IPS DF 6.9 (cell line): ENCODE results near the gene INKA2.
A peak's percentile ranks its signal among the peaks of the same experiment; 100 is the strongest.

Experiments used
- DNase-seq: peaks from one replicate; pipeline ENCODE4 v3.0.0-alpha.2; 2013; ENCODE audit warnings: low read depth, low spot score
- H3K27ac ChIP-seq: one replicate; pipeline ENCODE4 v1.5.1; 2013; ENCODE audit warnings: low read length, control low read depth
- H3K27me3 ChIP-seq: 2 replicates; pipeline ENCODE4 v1.6.1; 2013; ENCODE audit warnings: mild to moderate bottlenecking, low read length; ENCODE audit not compliant: control insufficient read depth, insufficient read depth
- H3K36me3 ChIP-seq: 2 replicates; pipeline ENCODE4 v1.6.1; 2013; ENCODE audit warnings: low read length; ENCODE audit not compliant: control insufficient read depth, insufficient read depth
- H3K4me1 ChIP-seq: 2 replicates; pipeline ENCODE4 v1.6.1; 2013; ENCODE audit warnings: low read length; ENCODE audit not compliant: control insufficient read depth, insufficient read depth
- H3K4me3 ChIP-seq: 2 replicates; pipeline ENCODE4 v1.5.1; 2013; ENCODE audit warnings: mild to moderate bottlenecking, low read length
- H3K9me3 ChIP-seq: 2 replicates; pipeline ENCODE4 v1.6.1; 2013; ENCODE audit warnings: low read length, inconsistent platforms; ENCODE audit not compliant: control insufficient read depth, insufficient read depth
- WGBS: extraction: QIAGEN DNeasy Blood & Tissue Kit; methylation state at CpG from one replicate; pipeline ENCODE4 v1.1.7; 2013; ENCODE audit warnings: mixed read lengths, missing lambda C conversion rate; ENCODE audit not compliant: insufficient read length, insufficient coverage; 5-methylcytosine and 5-hydroxymethylcytosine counted together

INKA2 gene

GRCh38 chr1:111739194-111739924 is at the start of gene INKA2:
Gene INKA2, minus strand, starts transcription at chr1:111739395. Its CDS starts 153 bp downstream, at chr1:111739242.
- Histone ChIP-seq H3K9me3 (no peaks in the 10 kb centered on the region), H3K27ac (no peak within 1 kb of the TSS), H3K4me1 (peaks cover 12% of the 10 kb centered on the region), H3K36me3 (no peaks in the 10 kb centered on the region), H3K27me3 (no peaks in the 10 kb centered on the region), H3K4me3 (peak within 1 kb of the TSS; percentile 80)
- DNase-seq: peak; percentile 82
- no CpG with 5 or more reads among the region's 59 CpGs for WGBS

- Histone ChIP-seq H3K36me3 (no peaks in the 10 kb centered on the region), H3K27me3 (no peaks in the 10 kb centered on the region), H3K4me1 (0 out of 2 replicates have a peak, but pooled peaks cover 2% of the 10 kb centered on the region), H3K9me3 (no peaks in the 10 kb centered on the region), H3K4me3 (no peak overlapping the region), H3K27ac (no peak overlapping the region)
- DNase-seq: no peak
- no CpG with 5 or more reads among the region's 9 CpGs for WGBS
Observed at GRCh38 chr1:111786669-111787207, 47.5 kb upstream of the INKA2 start.

- Histone ChIP-seq H3K27ac (no peak overlapping the region), H3K4me3 (no peak overlapping the region), H3K27me3 (no peaks in the 10 kb centered on the region), H3K4me1 (0 out of 2 replicates have a peak, but pooled peaks cover 2% of the 10 kb centered on the region), H3K9me3 (no peaks in the 10 kb centered on the region), H3K36me3 (no peaks in the 10 kb centered on the region)
- no CpG with 5 or more reads among the region's 4 CpGs for WGBS
- DNase-seq: no peak
Observed at GRCh38 chr1:111784273-111784901, 45.2 kb upstream of the INKA2 start.

DNA sequence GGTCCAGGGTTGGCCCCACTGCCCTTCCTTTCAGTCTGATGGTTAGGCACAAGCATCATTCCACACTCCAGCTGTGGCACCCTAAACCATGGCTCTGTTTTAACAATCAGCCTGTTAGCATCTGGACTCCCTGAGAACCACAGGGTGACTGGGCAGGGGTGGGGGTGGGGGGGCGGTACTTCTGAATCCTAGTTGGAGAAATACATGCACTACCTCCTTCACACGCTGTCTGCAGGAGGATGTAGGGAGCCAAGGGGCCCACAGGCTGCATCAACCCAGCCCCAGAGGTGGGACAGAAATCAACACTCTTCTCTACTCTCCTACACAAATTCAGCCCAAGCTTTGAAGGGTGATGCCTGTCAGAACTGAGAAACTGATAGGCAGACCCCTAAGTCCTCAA is 40.4 kb upstream of the INKA2 start:
- H3K4me1 ChIP-seq: peaks cover 2% of the 10 kb centered on the region; the same call in 1 of the 2 replicates
- no peak overlapping the region for H3K27ac ChIP-seq
- no peak overlapping the region for H3K4me3 ChIP-seq
- no peaks in the 10 kb centered on the region for H3K36me3 ChIP-seq
- no CpG with 5 or more reads among the region's 2 CpGs for WGBS
- DNase-seq: no peak
- no peaks in the 10 kb centered on the region for H3K9me3 ChIP-seq
- H3K27me3 ChIP-seq: no peaks in the 10 kb centered on the region

GRCh38 chr1:111778541-111779051 is 39.4 kb upstream of the INKA2 start:
- Histone ChIP-seq H3K4me3 (no peak overlapping the region), H3K36me3 (no peaks in the 10 kb centered on the region), H3K27ac (no peak overlapping the region), H3K9me3 (no peaks in the 10 kb centered on the region), H3K27me3 (no peaks in the 10 kb centered on the region), H3K4me1 (peaks cover 2% of the 10 kb centered on the region; the same call in 1 of the 2 replicates)
- WGBS: no CpG with 5 or more reads among the region's 2 CpGs
- no peak for DNase-seq

DNA sequence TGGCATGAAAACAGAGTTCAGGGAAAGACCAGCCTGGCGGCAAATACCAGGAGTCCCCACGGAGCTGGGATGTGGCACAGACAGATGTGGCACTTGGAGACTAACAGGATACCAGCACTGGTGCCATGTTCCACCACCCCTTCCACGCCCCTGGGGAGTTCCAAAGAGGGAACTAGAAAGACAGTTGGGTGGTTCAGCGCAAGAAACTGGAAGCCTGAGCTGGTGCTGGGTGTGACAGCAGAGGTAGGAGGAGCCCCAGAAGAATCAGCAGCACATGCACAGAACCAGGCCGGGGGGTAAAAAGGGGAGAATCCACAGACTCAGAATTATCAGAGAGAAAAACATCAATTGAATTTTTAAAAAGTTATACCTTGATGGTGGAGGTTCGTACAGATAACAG is 38.9 kb upstream of the INKA2 start:
- Histone ChIP-seq H3K4me1 (peaks cover 2% of the 10 kb centered on the region; the same call in 1 of the 2 replicates), H3K4me3 (no peak overlapping the region), H3K36me3 (no peaks in the 10 kb centered on the region), H3K27ac (no peak overlapping the region), H3K9me3 (no peaks in the 10 kb centered on the region), H3K27me3 (no peaks in the 10 kb centered on the region)
- no CpG with 5 or more reads among the region's 6 CpGs for WGBS
- no peak for DNase-seq

- WGBS: no CpG with 5 or more reads among the region's 1 CpG
- Histone ChIP-seq H3K27ac (no peak overlapping the region), H3K4me3 (no peak overlapping the region), H3K9me3 (no peaks in the 10 kb centered on the region), H3K36me3 (no peaks in the 10 kb centered on the region), H3K4me1 (peaks cover 2% of the 10 kb centered on the region; the same call in 1 of the 2 replicates), H3K27me3 (no peaks in the 10 kb centered on the region)
- DNase-seq: no peak
Observed at GRCh38 chr1:111777301-111777700, 38.1 kb upstream of the INKA2 start.

GRCh38 chr1:111776861-111777260 is 37.7 kb upstream of the INKA2 start:
- no peaks in the 10 kb centered on the region for H3K36me3 ChIP-seq
- no peaks in the 10 kb centered on the region for H3K27me3 ChIP-seq
- WGBS: no CpG with 5 or more reads among the region's 8 CpGs
- no peak overlapping the region for H3K4me3 ChIP-seq
- peaks cover 2% of the 10 kb centered on the region; the same call in 1 of the 2 replicates for H3K4me1 ChIP-seq
- no peak for DNase-seq
- no peaks in the 10 kb centered on the region for H3K9me3 ChIP-seq
- H3K27ac ChIP-seq: no peak overlapping the region

GRCh38 chr1:111776391-111776790 is 37.2 kb upstream of the INKA2 start:
- whole genome bisulfite sequencing: no CpG with 5 or more reads among the region's 2 CpGs
- H3K36me3 ChIP-seq: no peaks in the 10 kb centered on the region
- no peak overlapping the region for H3K4me3 ChIP-seq
- H3K27ac ChIP-seq: no peak overlapping the region
- H3K4me1 ChIP-seq: peaks cover 2% of the 10 kb centered on the region; the same call in 1 of the 2 replicates
- no peaks in the 10 kb centered on the region for H3K27me3 ChIP-seq
- DNase-seq: no peak
- H3K9me3 ChIP-seq: no peaks in the 10 kb centered on the region

GRCh38 chr1:111775966-111776365 is 36.8 kb upstream of the INKA2 start:
- H3K27ac ChIP-seq: no peak overlapping the region
- H3K27me3 ChIP-seq: no peaks in the 10 kb centered on the region
- peaks cover 2% of the 10 kb centered on the region; the same call in 1 of the 2 replicates for H3K4me1 ChIP-seq
- no peaks in the 10 kb centered on the region for H3K36me3 ChIP-seq
- WGBS: no CpG with 5 or more reads among the region's 9 CpGs
- H3K9me3 ChIP-seq: no peaks in the 10 kb centered on the region
- H3K4me3 ChIP-seq: no peak overlapping the region
- DNase-seq: no peak
